ENCODE measurements around the gene KRT27.
"Not testable (repeated sequence)": the region's sequence is repeated elsewhere in the genome, so short reads cannot be mapped to it uniquely, and the experiment has no call there.

The KRT27 gene

GRCh38 chr17:40751065-40751464 is 31.3 kb downstream of the KRT27 start:
- DNase-seq = no peak

DNA sequence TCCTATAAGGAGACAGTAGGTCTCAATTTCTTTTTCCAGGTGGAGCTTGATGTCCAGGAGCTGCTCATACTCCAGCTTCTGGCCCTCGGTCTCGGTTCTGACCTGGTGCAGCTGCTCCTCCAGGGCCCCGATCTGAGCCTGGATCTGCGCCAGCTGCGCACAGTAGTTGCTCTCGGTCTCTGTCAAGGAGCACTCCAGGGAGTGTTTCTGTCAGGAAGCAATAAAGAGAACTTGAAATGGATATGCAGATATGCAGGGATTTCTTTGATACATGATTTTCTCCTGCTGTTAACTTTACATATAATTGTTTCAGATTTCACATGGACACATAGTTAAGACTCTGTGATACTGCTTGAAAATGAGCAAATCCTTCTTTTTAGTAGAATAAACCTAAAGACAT is 32.0 kb downstream of the KRT27 start:
- DNase-seq = no peak

- not testable (repeated sequence) for DNase-seq
These were observed 33.7 kb downstream of the KRT27 start for GRCh38 chr17:40748666-40749065.

GRCh38 chr17:40738553-40738952 is 43.8 kb downstream of the KRT27 start:
- no peak for DNase-seq

DNA sequence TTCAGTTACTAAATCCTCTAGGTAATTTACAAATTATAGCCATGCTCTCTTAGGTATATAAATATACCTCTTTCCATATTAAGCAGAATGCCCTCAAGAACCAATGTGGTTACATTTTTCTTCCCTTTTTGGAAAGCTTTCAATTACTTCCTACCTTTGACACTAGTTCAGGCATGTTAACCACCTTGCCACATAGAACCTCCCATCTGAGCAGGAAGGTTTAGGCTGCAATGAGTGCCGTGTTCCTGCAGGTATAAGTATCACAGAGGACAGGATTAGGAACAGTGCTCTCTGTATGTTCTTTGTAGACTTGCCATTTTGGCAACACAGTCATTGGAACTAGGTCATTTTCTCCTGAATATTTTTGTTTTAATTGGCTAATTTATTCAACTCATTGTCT is 47.3 kb downstream of the KRT27 start:
- no peak for DNase-seq

- no peak for DNase-seq
These were observed 48.3 kb downstream of the KRT27 start for GRCh38 chr17:40734018-40734417.

- no peak for DNase-seq
These were observed 51.4 kb downstream of the KRT27 start for GRCh38 chr17:40730970-40731369.

DNA sequence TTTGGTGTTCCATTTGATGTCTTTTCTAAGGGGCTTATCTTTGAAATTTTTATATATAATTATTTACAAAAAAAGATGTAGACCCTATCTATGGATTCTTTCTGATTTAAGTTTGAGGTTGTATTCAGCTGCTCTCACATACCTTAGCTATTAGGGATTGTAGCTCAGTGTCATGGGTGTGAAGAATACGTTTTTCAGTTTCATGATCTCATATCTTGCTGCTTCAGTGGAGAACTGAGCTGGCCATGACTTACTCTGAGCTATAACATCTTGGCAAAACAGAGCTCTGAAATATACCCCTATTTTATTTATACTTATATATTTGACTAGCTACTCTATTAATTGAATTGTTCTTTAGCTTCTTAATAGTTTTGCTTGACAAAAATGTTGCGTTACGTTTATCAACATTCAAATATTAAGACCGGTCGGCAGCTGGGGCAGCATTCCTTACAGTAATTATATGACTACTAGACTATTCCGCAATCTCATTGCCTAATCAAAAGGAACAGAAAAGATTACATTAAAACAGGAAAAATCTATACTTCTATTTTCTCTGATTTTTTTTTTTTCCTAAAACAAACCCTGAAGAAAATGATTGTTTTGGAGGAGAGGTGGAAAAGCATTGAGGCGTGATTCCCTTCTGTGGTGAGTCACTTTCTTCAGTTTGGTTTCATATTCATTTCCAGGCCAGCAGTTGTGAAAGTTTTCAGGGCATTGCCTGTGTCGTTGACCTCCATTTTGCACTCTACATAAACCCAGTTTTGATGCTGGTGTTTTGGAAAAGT is 54.7 kb downstream of the KRT27 start:
- no peak for DNase-seq

DNA sequence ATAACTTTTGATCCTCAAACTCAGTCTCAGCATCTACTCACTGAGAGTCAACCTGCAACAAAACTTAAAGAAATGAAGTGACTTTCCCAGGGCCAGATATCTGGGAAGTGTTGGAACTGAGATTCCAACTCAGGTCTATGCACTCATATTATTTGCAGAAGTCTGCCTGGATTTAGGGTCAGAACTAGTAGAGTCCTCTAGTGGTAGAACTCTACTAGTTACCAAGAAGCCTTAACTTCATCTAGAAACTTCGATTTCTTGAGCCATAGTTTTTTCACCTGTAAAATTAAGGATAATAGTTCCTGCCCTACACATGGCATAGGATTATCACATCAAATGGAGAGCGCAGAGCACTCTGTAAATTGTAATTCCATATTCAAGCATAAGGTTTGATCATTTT is 55.4 kb downstream of the KRT27 start:
- DNase-seq = no peak
